HL-60/S4 treated with retinoic acid at 250 ng/mL for 4 days and 3 days (cell line): ENCODE measurements around the gene PIGK.
"Not testable (repeated sequence)": the region's sequence is repeated elsewhere in the genome, so short reads cannot be mapped to it uniquely, and the experiment has no call there.

Experiments
- in situ Hi-C: fragments of 300-500 bp; cut with MboI; formaldehyde crosslinking; loops from 2 replicates; pipeline ENCODE4 v1.7.0; 2022; ENCODE audit warnings: low sequenced_read_pairs

The PIGK gene

GRCh38 chr1:77219166-77219887, at the start of gene PIGK:
Gene PIGK, minus strand, starts transcription at chr1:77219430. Its CDS starts 28 bp downstream, at chr1:77219402.
- in situ Hi-C loops: no loop called here

- in situ Hi-C loops: no loop called here
These were observed 47.8 kb upstream of the PIGK start for GRCh38 chr1:77267035-77267434.

DNA sequence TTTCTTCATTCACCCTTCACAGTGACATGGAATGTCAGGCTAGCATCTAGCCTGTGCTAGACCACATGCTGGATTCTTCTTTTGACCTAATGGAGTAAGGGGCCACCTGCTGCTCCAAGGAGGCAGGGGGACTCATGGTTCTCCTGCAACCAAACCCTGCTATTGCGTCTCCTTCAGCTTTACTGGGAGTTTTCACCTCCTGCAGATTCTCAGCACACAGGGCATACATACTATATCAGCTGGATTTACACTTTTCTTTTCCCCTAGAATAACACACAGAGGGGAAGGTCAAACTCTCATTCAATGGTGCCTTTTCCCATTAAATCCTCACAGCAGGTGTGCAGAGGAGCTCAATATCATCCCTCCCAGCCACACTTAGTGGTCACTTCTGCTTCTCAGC, 46.0 kb upstream of the PIGK start:
- in situ Hi-C loops: no loop called here

- in situ Hi-C loops: no loop called here
These were observed 44.5 kb upstream of the PIGK start for GRCh38 chr1:77263708-77264107.

- in situ Hi-C loops: no loop called here
These were observed 34.0 kb upstream of the PIGK start for GRCh38 chr1:77253211-77253610.

DNA sequence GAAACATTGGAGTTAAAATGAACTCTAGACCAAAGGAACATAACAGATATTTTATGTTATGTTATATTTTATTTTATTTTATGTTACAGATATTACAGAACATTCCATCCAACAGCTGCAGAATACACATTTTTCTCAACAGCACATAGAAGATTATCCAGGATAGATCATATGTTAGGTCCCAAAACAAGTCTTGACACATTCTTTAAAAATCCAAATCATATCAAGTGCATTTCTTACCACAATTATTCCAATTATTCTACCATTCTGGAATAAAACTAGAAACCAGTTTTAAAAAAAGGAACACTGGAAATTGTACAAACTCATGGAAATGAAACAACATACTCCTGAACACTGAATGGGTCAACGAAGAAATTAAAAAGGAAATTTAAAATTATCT, 30.9 kb upstream of the PIGK start:
- in situ Hi-C loops: no loop called here

DNA sequence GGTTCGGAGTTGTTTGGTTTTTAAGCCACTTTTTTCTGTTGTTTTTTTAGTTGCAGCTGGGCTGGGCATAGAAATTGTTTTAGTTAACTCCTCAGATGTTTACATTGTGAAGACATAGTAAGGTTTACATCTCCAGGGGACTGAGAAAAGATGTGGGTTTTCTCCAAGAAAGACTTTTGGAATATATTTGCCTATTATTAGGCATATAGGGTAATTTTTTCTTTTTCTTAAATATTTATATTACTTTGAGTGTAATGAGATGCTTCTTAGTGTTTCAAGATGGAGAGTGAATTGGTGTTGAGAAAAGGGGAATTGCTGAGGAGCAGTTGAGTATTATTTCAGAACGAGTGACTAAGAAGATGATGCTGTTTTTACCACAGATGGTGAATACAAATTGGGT, 26.6 kb upstream of the PIGK start:
- in situ Hi-C loops: no loop called here

GRCh38 chr1:77239311-77239710, 20.1 kb upstream of the PIGK start:
- in situ Hi-C loops: no loop called here

- in situ Hi-C loops: no loop called here
These were observed 19.2 kb upstream of the PIGK start for GRCh38 chr1:77238462-77238861.

- in situ Hi-C loops: no loop called here
These were observed 15.7 kb upstream of the PIGK start for GRCh38 chr1:77234943-77235342.

DNA sequence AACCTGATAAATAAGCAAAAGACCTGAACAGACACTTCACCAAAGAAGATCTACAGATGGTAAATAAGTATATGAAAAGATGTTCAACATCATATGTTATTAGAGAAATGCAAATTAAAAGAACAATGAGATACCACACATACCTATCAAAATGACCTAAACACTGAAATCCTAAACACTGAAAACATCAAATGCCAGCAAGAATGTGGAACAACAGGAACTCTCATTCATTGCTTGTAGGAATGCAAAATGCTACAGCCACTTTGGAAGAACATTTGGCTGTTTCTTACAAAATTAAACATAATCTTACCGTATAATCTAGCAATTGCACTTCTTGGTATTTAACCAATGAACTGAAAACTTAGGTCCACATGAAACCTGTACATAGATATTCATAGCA, 14.9 kb upstream of the PIGK start:
- in situ Hi-C loops: no loop called here

DNA sequence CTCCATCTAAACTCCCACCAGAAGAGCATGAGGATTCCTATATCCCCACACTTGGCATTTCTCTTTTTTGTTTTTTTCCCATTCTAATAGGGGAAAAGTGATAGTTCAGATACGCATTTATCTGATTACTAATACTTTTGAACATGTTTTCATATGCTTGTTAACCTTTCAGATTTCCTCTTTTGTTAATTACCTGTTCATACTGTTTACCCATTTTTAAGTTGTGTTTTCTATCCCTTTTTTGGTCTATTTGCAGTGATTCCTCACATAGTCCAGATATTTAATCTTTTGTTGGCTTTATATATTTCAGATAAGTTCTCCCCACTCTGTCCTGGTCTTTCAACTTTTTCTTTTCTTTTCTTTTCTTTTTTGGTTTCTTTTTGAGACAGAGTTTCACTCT, 13.6 kb upstream of the PIGK start:
- in situ Hi-C loops: no loop called here

- in situ Hi-C loops: no loop called here
These were observed 10.8 kb upstream of the PIGK start for GRCh38 chr1:77230051-77230450.

GRCh38 chr1:77228836-77229235, 9.6 kb upstream of the PIGK start:
- in situ Hi-C loops: no loop called here

DNA sequence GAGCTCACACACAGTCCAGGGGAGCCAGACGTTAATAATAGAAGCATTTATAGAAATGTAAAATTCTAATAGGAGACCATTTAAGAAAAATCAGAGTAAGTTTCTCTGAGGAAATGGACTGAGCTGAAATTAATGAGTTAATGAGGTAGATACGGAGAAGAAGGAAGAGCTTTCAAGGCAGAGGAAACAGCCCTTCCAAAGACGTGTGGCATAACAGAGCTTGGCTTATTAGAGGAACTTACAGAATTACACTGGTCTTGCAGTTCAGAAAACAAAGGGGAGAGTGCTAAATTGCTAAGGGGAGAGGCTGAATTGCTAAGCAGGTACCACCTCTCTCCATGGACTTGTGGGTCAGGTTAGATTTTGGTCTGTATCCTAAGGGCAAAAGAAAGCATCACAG, 8.2 kb upstream of the PIGK start:
- in situ Hi-C loops: no loop called here

- in situ Hi-C loops: no loop called here
These were observed 3.3 kb upstream of the PIGK start for GRCh38 chr1:77222496-77222895.

GRCh38 chr1:77220687-77221463, 1.6 kb upstream of the PIGK start:
- in situ Hi-C loops: no loop called here

DNA sequence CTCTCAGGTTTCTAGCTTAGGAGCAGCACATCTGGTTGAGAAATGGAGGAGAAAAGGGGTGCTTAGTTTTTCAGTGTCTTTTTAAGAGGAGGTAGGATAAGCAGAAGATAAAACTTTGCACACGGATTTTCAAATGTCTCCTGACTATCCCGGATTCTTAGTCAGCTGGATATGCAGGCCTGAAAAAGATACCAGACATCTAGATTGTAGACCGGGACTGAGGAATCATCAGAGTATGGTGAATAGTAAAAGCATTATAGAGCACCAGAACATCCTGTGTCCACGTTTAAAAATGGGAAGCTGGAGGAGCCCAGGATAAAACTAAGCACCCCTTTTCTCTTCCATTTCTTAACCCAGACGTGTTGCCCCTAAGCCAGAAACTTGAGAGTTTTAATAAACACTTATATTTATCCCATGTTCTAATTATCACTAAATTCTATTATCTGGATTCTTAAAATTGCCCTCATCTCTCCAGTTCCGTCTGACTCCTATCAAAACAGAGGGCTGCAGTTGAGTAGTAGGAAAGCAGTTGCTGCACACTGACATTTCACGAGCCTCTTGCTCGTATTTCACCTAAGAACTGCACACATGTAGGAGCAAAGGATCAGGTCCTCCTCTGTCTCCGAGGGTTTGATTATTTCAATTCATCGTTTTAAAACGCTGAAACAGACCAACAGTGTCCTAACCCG, 609 bp downstream of the PIGK start:
- in situ Hi-C loops: no loop called here

- in situ Hi-C loops: not testable (repeated sequence)
These were observed 15.2 kb downstream of the PIGK start for GRCh38 chr1:77204043-77204442.

- in situ Hi-C loops: no loop called here
These were observed 16.5 kb downstream of the PIGK start for GRCh38 chr1:77202751-77203150.

DNA sequence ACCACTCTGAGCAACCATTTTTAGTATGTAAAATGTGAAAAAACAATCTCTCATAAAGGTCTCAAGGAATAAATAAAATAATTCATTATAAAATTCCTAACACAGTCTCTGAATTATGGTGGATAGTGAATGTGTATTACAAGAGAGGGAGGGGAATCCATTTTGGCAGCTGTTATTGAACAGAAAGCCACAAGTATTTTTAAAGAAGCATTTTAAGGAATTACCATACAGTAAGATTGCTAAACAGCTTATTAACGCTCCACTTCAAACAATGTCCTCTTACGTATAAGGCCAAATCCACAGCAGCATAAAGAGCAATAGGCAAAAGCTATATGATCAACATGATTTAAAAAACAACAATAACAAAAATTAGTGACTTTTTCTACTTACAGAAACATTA, 18.4 kb downstream of the PIGK start:
- in situ Hi-C loops: no loop called here

- in situ Hi-C loops: no loop called here
These were observed 18.9 kb downstream of the PIGK start for GRCh38 chr1:77200293-77200692.
